ENCODE measurements around the gene VN1R5. TPM values are rescaled to one million over a fixed set of nuclear protein-coding genes. Genes with fewer than 3 reads are reported as not detected.

The VN1R5 gene
- total and polyA plus RNA-seq, 7 experiments from 2014 or later = not detected

DNA sequence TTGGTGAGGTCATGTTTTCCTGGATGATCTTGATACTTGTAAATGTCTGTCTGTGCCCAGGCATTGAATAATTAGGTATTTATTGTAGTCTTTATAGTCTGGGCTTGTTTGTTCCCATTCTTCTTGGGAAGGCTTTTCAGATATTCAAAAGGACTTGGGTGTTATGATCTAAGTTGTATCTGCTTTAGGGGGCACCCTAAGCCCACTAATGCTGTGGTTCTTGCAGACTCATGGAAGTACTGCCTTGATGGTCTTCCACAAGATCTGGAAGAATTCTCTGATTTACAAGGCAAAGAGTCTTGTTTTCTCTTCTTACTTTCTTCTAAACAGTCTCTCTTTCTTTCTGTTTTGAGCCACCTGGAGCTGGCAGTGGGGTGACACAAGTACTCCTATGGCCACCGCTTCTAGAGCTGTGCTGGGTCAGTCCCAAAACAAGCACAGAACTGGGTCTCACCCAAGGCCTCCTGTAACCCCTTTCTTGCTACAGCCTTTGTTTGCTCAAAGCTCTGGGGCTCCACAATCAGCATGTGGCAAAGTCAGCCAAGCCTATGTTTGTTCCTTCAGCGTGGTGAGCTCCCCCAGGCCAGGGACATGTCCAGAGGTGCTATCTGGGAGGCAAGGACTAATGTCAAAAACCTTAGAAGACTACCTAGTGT is 12.6 kb downstream of the VN1R5 start:
- no peak for DNase-seq
- no peaks in the 10 kb centered on the region for H3K27me3 ChIP-seq (ENCODE audit: control insufficient read depth in 2 of 2, insufficient read depth in 2 of 2, low read length in 2 of 2)
- Mint-ChIP-seq H3K4me1 (no peaks in the 10 kb centered on the region), H3K4me3 (no peak overlapping the region), H3K36me3 (peaks cover 0 to 6% (median 0%) of the 10 kb centered on the region in 5 donors), H3K9me3 (peaks cover 8 to 61% (median 20%) of the 10 kb centered on the region in 11 donors), H3K27me3 (peaks cover 0 to 11% (median 9%) of the 10 kb centered on the region in 5 donors), H3K27ac (no peak overlapping the region)
- intact Hi-C loops (cut with micrococcal nuclease) = no loop called here
- ChIA-PET CTCF (no interaction called here), POLR2A (no interaction called here)
- no peaks in the 10 kb centered on the region for H3K9me3 ChIP-seq (ENCODE audit: control insufficient read depth in 2 of 3, low read length in 3 of 3)
- no peaks in the 10 kb centered on the region for H3K4me1 ChIP-seq (ENCODE audit: control insufficient read depth in 2 of 2, insufficient read depth in 2 of 2, low read length in 2 of 2)
- no peak overlapping the region for H3K4me3 ChIP-seq (ENCODE audit: low read length)
- H3K27ac ChIP-seq (ENCODE audit: low read depth, low read length) = no peak overlapping the region
- no peak for ATAC-seq
- no peaks in the 10 kb centered on the region for H3K36me3 ChIP-seq (ENCODE audit: control insufficient read depth in 2 of 3, insufficient read depth in 3 of 3, low read length in 3 of 3)

DNA sequence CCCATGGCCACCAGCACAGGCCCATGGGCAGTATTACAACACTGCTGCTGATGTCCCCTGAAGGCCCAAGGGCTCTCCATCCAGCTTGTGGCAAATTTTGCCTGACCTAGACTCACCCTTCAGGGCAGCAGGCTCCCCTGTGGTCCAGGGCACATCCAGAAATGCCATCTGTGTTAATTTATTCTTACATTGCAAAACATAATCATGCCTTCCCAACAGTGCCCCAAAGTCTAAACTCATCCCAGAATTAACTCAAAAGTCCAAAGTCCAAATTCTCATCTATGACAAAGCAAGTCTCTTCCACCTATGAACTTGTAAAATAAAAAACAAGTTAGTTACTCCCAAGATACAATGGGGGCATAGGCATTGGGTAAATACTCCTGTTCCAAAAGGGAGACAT is 13.3 kb downstream of the VN1R5 start:
- intact Hi-C loops (cut with micrococcal nuclease) = no loop called here
- ChIA-PET POLR2A (no interaction called here), CTCF (no interaction called here)
- DNase-seq (no peak), ATAC-seq (no peak)
- H3K4me3 Mint-ChIP-seq = no peak overlapping the region
- Histone ChIP-seq H3K4me3 (ENCODE audit: low read length) (no peak overlapping the region), H3K27me3 (ENCODE audit: control insufficient read depth in 2 of 2, insufficient read depth in 2 of 2, low read length in 2 of 2) (no peaks in the 10 kb centered on the region), H3K36me3 (ENCODE audit: control insufficient read depth in 2 of 3, insufficient read depth in 3 of 3, low read length in 3 of 3) (no peaks in the 10 kb centered on the region), H3K9me3 (ENCODE audit: control insufficient read depth in 2 of 3, low read length in 3 of 3) (no peaks in the 10 kb centered on the region), H3K27ac (ENCODE audit: low read depth, low read length) (no peak overlapping the region), H3K4me1 (ENCODE audit: control insufficient read depth in 2 of 2, insufficient read depth in 2 of 2, low read length in 2 of 2) (no peaks in the 10 kb centered on the region)
- H3K36me3 Mint-ChIP-seq = peaks cover 0 to 6% (median 0%) of the 10 kb centered on the region in 5 donors
- H3K27ac Mint-ChIP-seq = no peak overlapping the region
- H3K9me3 Mint-ChIP-seq = peaks cover 8 to 63% (median 20%) of the 10 kb centered on the region in 11 donors
- H3K27me3 Mint-ChIP-seq = peaks cover 0 to 10% (median 7%) of the 10 kb centered on the region in 5 donors
- no peaks in the 10 kb centered on the region for H3K4me1 Mint-ChIP-seq

DNA sequence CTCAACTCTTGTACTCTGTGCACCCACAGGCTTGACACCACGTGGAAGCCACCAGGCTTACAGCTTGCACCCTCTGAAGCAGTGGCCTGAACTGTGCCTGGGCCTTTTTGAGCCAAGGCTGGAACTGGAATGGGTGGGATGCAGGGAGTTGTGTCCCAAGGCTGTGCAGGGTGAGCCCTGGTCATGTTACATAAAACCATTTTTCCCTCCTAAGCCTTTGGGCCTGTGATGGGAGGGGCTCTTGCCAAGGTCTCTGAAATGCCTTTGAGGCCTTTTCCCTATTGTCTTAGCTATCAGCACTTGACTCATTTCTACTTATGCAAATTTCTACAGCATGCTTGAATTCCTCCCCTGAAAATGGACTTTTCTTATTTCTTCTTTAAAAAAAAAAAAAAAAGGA is 14.1 kb downstream of the VN1R5 start:
- DNase-seq (no peak), ATAC-seq (no peak)
- H3K27ac Mint-ChIP-seq = no peak overlapping the region
- Histone ChIP-seq H3K4me1 (ENCODE audit: control insufficient read depth in 2 of 2, insufficient read depth in 2 of 2, low read length in 2 of 2) (no peaks in the 10 kb centered on the region), H3K27me3 (ENCODE audit: control insufficient read depth in 2 of 2, insufficient read depth in 2 of 2, low read length in 2 of 2) (no peaks in the 10 kb centered on the region), H3K4me3 (ENCODE audit: low read length) (no peak overlapping the region), H3K9me3 (ENCODE audit: control insufficient read depth in 2 of 3, low read length in 3 of 3) (no peaks in the 10 kb centered on the region), H3K27ac (ENCODE audit: low read depth, low read length) (no peak overlapping the region), H3K36me3 (ENCODE audit: control insufficient read depth in 2 of 3, insufficient read depth in 3 of 3, low read length in 3 of 3) (no peaks in the 10 kb centered on the region)
- H3K36me3 Mint-ChIP-seq = peaks cover 0 to 7% (median 0%) of the 10 kb centered on the region in 5 donors
- peaks cover 8 to 59% (median 18%) of the 10 kb centered on the region in 11 donors for H3K9me3 Mint-ChIP-seq
- intact Hi-C loops (cut with micrococcal nuclease) = no loop called here
- no peak overlapping the region for H3K4me3 Mint-ChIP-seq
- H3K27me3 Mint-ChIP-seq = peaks cover 0 to 12% (median 7%) of the 10 kb centered on the region in 5 donors
- no peaks in the 10 kb centered on the region for H3K4me1 Mint-ChIP-seq
- POLR2A ChIA-PET = no interaction called here
- CTCF ChIA-PET = no interaction called here

DNA sequence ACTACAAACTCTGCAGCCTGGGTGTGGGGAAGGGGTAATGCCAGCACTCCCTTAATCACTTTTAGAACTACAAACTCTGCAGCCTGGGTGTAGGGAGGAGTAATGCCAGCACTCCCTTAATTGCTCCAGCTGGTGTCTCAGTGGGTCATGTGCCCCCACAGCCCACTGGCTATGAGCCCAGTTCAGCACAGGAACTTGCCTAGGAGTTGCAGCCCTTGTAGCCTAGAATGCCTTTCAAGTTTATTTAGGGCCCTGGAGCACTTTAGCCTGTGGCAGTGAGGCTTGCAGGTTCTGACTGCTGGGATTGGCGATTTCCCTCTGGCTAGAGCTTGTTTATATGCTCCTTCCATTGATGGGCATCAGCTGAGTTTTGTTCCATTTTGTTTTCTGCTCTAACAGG is 17.1 kb downstream of the VN1R5 start:
- intact Hi-C loops (cut with micrococcal nuclease) = no loop called here
- no peak overlapping the region for H3K27ac ChIP-seq (ENCODE audit: low read depth, low read length)
- no peaks in the 10 kb centered on the region for H3K9me3 ChIP-seq (ENCODE audit: control insufficient read depth in 2 of 3, low read length in 3 of 3)
- Mint-ChIP-seq H3K27ac (no peak overlapping the region), H3K9me3 (peaks cover 14 to 55% (median 21%) of the 10 kb centered on the region in 11 donors), H3K4me1 (no peaks in the 10 kb centered on the region), H3K36me3 (peaks cover 0 to 20% (median 7%) of the 10 kb centered on the region in 5 donors), H3K4me3 (no peak overlapping the region), H3K27me3 (peaks cover 0 to 5% (median 0%) of the 10 kb centered on the region in 5 donors)
- H3K4me3 ChIP-seq (ENCODE audit: low read length) = no peak overlapping the region
- no peak for DNase-seq
- H3K4me1 ChIP-seq (ENCODE audit: control insufficient read depth in 2 of 2, insufficient read depth in 2 of 2, low read length in 2 of 2) = no peaks in the 10 kb centered on the region
- no peaks in the 10 kb centered on the region for H3K36me3 ChIP-seq (ENCODE audit: control insufficient read depth in 2 of 3, insufficient read depth in 3 of 3, low read length in 3 of 3)
- POLR2A ChIA-PET = no interaction called here
- CTCF ChIA-PET = no interaction called here
- ATAC-seq = no peak
- no peaks in the 10 kb centered on the region for H3K27me3 ChIP-seq (ENCODE audit: control insufficient read depth in 2 of 2, insufficient read depth in 2 of 2, low read length in 2 of 2)

DNA sequence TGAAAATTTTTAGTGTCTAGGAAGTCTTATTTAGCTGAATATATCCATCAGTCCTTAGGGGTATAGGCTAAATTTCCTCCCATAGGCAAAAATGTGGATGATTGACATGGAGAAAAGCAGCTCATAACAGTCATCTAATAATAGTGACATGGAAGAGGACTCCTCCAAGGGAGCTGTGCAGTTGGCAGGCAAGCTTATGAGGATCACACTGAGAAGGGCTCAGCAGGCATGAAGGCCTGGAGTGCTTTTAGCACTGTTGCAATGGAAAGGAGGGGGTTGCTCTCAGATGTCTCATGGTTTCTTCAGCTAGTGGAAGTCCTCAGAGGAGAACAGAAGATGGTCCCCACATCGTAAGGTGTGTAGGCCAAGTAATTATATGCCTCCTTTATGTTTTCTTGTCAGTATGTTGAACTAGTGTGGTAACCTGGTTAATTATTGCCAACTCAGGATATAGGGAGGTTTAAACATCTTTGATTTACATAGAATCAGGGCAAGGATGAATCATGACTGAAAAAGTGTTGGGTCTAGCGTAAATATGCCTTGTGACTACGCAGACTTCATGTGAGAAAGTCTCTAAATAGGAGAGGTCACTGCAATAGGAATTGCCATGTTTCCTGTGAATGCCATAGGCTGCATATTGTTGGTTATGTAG is 18.9 kb downstream of the VN1R5 start:
- Histone ChIP-seq H3K4me3 (ENCODE audit: low read length) (no peak overlapping the region), H3K27me3 (ENCODE audit: control insufficient read depth in 2 of 2, insufficient read depth in 2 of 2, low read length in 2 of 2) (no peaks in the 10 kb centered on the region), H3K9me3 (ENCODE audit: control insufficient read depth in 2 of 3, low read length in 3 of 3) (no peaks in the 10 kb centered on the region), H3K4me1 (ENCODE audit: control insufficient read depth in 2 of 2, insufficient read depth in 2 of 2, low read length in 2 of 2) (no peaks in the 10 kb centered on the region), H3K36me3 (ENCODE audit: control insufficient read depth in 2 of 3, insufficient read depth in 3 of 3, low read length in 3 of 3) (no peaks in the 10 kb centered on the region), H3K27ac (ENCODE audit: low read depth, low read length) (no peak overlapping the region)
- peaks cover 0 to 5% (median 0%) of the 10 kb centered on the region in 5 donors for H3K27me3 Mint-ChIP-seq
- CTCF ChIA-PET = no interaction called here
- POLR2A ChIA-PET = no interaction called here
- H3K4me1 Mint-ChIP-seq = no peaks in the 10 kb centered on the region
- ATAC-seq (no peak), DNase-seq (no peak)
- intact Hi-C loops (cut with micrococcal nuclease) = no loop called here
- H3K9me3 Mint-ChIP-seq = peaks cover 13 to 47% (median 20%) of the 10 kb centered on the region in 11 donors
- no peak overlapping the region for H3K27ac Mint-ChIP-seq
- peaks cover 0 to 20% (median 7%) of the 10 kb centered on the region in 5 donors for H3K36me3 Mint-ChIP-seq
- H3K4me3 Mint-ChIP-seq = no peak overlapping the region

DNA sequence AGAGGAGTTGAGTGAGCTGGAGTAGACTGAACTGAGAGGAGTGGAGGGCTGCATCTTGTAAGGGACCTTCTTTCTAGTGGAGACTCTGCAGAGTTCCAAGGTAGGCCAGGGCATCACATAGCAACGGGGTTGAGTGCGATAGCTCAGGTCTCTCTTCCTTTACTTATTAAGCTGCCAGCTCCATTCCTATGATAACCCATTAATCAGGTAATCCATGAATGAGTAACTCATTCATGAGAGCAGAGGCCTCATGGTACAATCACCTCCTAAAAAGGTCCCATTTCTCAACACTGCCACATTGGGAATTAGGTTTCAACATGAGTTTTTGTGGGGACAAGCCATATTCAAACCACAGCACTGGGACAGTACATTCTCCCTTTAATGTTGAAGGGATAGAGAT is 21.3 kb downstream of the VN1R5 start:
- Histone ChIP-seq H3K9me3 (ENCODE audit: control insufficient read depth in 2 of 3, low read length in 3 of 3) (no peaks in the 10 kb centered on the region), H3K27ac (ENCODE audit: low read depth, low read length) (no peak overlapping the region), H3K4me3 (ENCODE audit: low read length) (no peak overlapping the region), H3K27me3 (ENCODE audit: control insufficient read depth in 2 of 2, insufficient read depth in 2 of 2, low read length in 2 of 2) (no peaks in the 10 kb centered on the region), H3K4me1 (ENCODE audit: control insufficient read depth in 2 of 2, insufficient read depth in 2 of 2, low read length in 2 of 2) (no peaks in the 10 kb centered on the region), H3K36me3 (ENCODE audit: control insufficient read depth in 2 of 3, insufficient read depth in 3 of 3, low read length in 3 of 3) (no peaks in the 10 kb centered on the region)
- Mint-ChIP-seq H3K36me3 (peaks cover 0 to 14% (median 7%) of the 10 kb centered on the region in 5 donors), H3K4me3 (no peak overlapping the region), H3K27ac (no peak overlapping the region), H3K27me3 (peaks cover 0 to 5% (median 0%) of the 10 kb centered on the region in 5 donors), H3K4me1 (no peaks in the 10 kb centered on the region), H3K9me3 (peaks cover 2 to 26% (median 8%) of the 10 kb centered on the region in 11 donors)
- CTCF ChIA-PET = no interaction called here
- DNase-seq (no peak), ATAC-seq (no peak)
- intact Hi-C loops (cut with micrococcal nuclease) = no loop called here
- POLR2A ChIA-PET = no interaction called here

Data from naive thymus-derived CD4-positive, alpha-beta T cell (primary cell).